ENCODE measurements around the gene IL32. TPM values are rescaled to one million over a fixed set of nuclear protein-coding genes. Genes with fewer than 3 reads are reported as not detected.

The IL32 gene
- total and polyA plus RNA-seq, 2 of the 4 experiments (the other 2 are of a cell fraction): 25.6 to 95.7 TPM

GRCh38 chr16:3088450-3088849 is 23.0 kb downstream of the IL32 start:
- DNase-seq (no peak), ATAC-seq (ENCODE audit: low read depth) (no peak)
- no peak overlapping the region for H3K23ac ChIP-seq (ENCODE audit: low read depth, low read length)
- no peak overlapping the region for H4K91ac ChIP-seq (ENCODE audit: insufficient read depth, low read depth, low read length)
- H2BK120ac ChIP-seq (ENCODE audit: low read depth, low read length): no peak overlapping the region
- dilution Hi-C loops (cut with HindIII; ENCODE audit: low sequenced_read_pairs, unreplicated experiment) (no loop called here), intact Hi-C loops (cut with micrococcal nuclease) (no loop called here), in situ Hi-C loops (cut with MboI; ENCODE audit: low sequenced_read_pairs) (no loop called here)
- no peaks in the 10 kb centered on the region for H4K20me1 ChIP-seq (ENCODE audit: insufficient read depth, low read length)
- no peak overlapping the region for H3K9ac ChIP-seq (ENCODE audit: low read depth, low read length)
- no peaks in the 10 kb centered on the region for H3K9me3 ChIP-seq (ENCODE audit: control insufficient read depth, insufficient read depth, low read length)
- no peak overlapping the region for H2AFZ ChIP-seq (replicated peaks; ENCODE audit: low read length, poor library complexity)
- H3K4me1 ChIP-seq (ENCODE audit: control insufficient read depth, insufficient read depth, low read length): no peaks in the 10 kb centered on the region
- ChIA-PET CTCF (no interaction called here), POLR2A (ENCODE audit: unreplicated experiment) (no interaction called here)
- H3K14ac ChIP-seq (replicated peaks; ENCODE audit: low read depth, low read length): no peak overlapping the region
- H3K79me1 ChIP-seq (ENCODE audit: low read depth in 1 of 2, low read length in 2 of 2): no peaks in the 10 kb centered on the region
- H3K4me3 ChIP-seq (ENCODE audit: insufficient read depth, low read depth, low read length): no peak overlapping the region
- H2AK5ac ChIP-seq (ENCODE audit: low read depth, low read length): no peak overlapping the region
- no peak overlapping the region for H4K8ac ChIP-seq (ENCODE audit: low read depth in 2 of 2, low read length in 2 of 2)
- H3K36me3 ChIP-seq (ENCODE audit: control insufficient read depth, insufficient read depth, low read length): no peaks in the 10 kb centered on the region
- H3K9me1 ChIP-seq (ENCODE audit: insufficient read depth, low read length): no peaks in the 10 kb centered on the region
- no peak overlapping the region for H3K56ac ChIP-seq (ENCODE audit: extremely low read depth, insufficient read depth, low read length)
- no peak overlapping the region for H3K18ac ChIP-seq (ENCODE audit: low read depth, low read length)
- no peak overlapping the region for H2BK5ac ChIP-seq (ENCODE audit: low read depth, low read length, poor library complexity, severe bottlenecking)
- BruUV-seq (replicated peaks): no TSS peak
- no peak overlapping the region for H3K4ac ChIP-seq (ENCODE audit: low read depth, low read length)
- H2BK15ac ChIP-seq (ENCODE audit: low read depth, low read length): no peak overlapping the region
- TF ChIP-seq CHD1 (IDR thresholded peaks at IDR 0.05; ENCODE audit: low read depth, low read length) (no peak), FOS (IDR thresholded peaks at IDR 0.05; ENCODE audit: low read depth, low read length) (no peak), BHLHE40 (IDR thresholded peaks at IDR 0.05; ENCODE audit: low read depth, low read length) (no peak), CEBPB (IDR thresholded peaks at IDR 0.05; ENCODE audit: low read depth, low read length) (no peak), SMC3 (IDR thresholded peaks at IDR 0.05; ENCODE audit: low read depth, low read length) (no peak), CTCF (conservative IDR thresholded peaks at IDR 0.05; ENCODE audit: low read depth, low read length) (no peak), MAZ (IDR thresholded peaks at IDR 0.05; ENCODE audit: borderline replicate concordance, low read depth, low read length) (no peak), NFE2L2 (IDR thresholded peaks at IDR 0.05; ENCODE audit: low read depth, low read length) (no peak), MAFK (IDR thresholded peaks at IDR 0.05; ENCODE audit: low read depth, low read length) (no peak), ELK1 (IDR thresholded peaks at IDR 0.05; ENCODE audit: borderline replicate concordance, low read depth, low read length) (no peak), RCOR1 (IDR thresholded peaks at IDR 0.05; ENCODE audit: insufficient replicate concordance, low read length) (no peak), MXI1 (IDR thresholded peaks at IDR 0.05; ENCODE audit: borderline replicate concordance, low read depth, low read length) (no peak), POLR2A (IDR thresholded peaks at IDR 0.05; ENCODE audit: low read depth, low read length) (no peak), USF2 (IDR thresholded peaks at IDR 0.05; ENCODE audit: low read depth, low read length) (no peak)
- no peak overlapping the region for H3K4me2 ChIP-seq (ENCODE audit: low read depth, low read length)
- no peak overlapping the region for H3K27ac ChIP-seq (ENCODE audit: insufficient read depth, low read length)
- no peak overlapping the region for H2AK9ac ChIP-seq (replicated peaks; ENCODE audit: low read depth, low read length, poor library complexity)
- H2BK20ac ChIP-seq (ENCODE audit: low read depth, low read length): no peak overlapping the region
- H3K27me3 ChIP-seq (ENCODE audit: control insufficient read depth, insufficient read depth, low read length): peaks cover 28% of the 10 kb centered on the region
- H4K5ac ChIP-seq (ENCODE audit: low read depth, low read length): no peak overlapping the region
- no CpG with 5 or more reads among the region's 7 CpGs for WGBS, 2 experiments (ENCODE audit: extremely low coverage in 2 of 2, insufficient read length in 1 of 2)

Data from IMR-90 (cell line).